Neural cell (in vitro differentiated cells): ENCODE data around the gene TMEM200C. TPM values are rescaled to one million over a fixed set of nuclear protein-coding genes. Genes with fewer than 3 reads are reported as not detected.
A peak's percentile ranks its signal among the peaks of the same experiment; 100 is the strongest.

Experiments
- H2AFZ ChIP-seq: fragments of 200-600, 300-800 bp; sonication (generic), shearing (Covaris generic); 2 replicates; pipeline ENCODE4 v1.6.0; 2014; ENCODE audit warnings: low read depth, mild to moderate bottlenecking, antibody characterized with exemption, low read length, moderate library complexity
- H3F3A ChIP-seq: fragments of 200-600 bp; shearing (Covaris generic); 2 replicates; pipeline ENCODE4 v1.6.1; 2016; ENCODE audit warnings: mild to moderate bottlenecking, moderate library complexity, mixed read lengths, antibody characterized with exemption, low read length; ENCODE audit not compliant: insufficient read depth, poor library complexity, severe bottlenecking
- H3K27ac ChIP-seq: fragments of 200-600, 300-800 bp; sonication (generic), shearing (Covaris generic); 2 replicates; pipeline ENCODE4 v1.5.1; 2014; ENCODE audit warnings: mild to moderate bottlenecking, low read length, moderate library complexity
- H3K27me3 ChIP-seq: fragments of 300-800, 200-600 bp; sonication (generic), shearing (Covaris generic); 2 replicates; pipeline ENCODE4 v1.6.0; 2014; ENCODE audit warnings: mild to moderate bottlenecking, low read depth, low read length, moderate library complexity; ENCODE audit not compliant: insufficient read depth
- H3K36me3 ChIP-seq: fragments of 300-800, 200-600 bp; sonication (generic), shearing (Covaris generic); 2 replicates; pipeline ENCODE4 v1.5.1; 2014; ENCODE audit warnings: mild to moderate bottlenecking, antibody characterized with exemption, low read length, moderate library complexity; ENCODE audit not compliant: insufficient read depth
- H3K4me2 ChIP-seq: fragments of 300-800, 200-600 bp; sonication (generic), shearing (Covaris generic); 2 replicates; pipeline ENCODE4 v1.6.0; 2014; ENCODE audit warnings: mild to moderate bottlenecking, low read length
- H3K4me3 ChIP-seq: fragments of 300-800, 200-600 bp; sonication (generic), shearing (Covaris generic); 2 replicates; pipeline ENCODE4 v1.5.1; 2014; ENCODE audit warnings: mild to moderate bottlenecking, low read length, moderate library complexity
- H3K79me2 ChIP-seq: fragments of 200-600 bp; shearing (Covaris generic); replicated peaks from 2 replicates; pipeline ENCODE4 v1.6.0; 2014; ENCODE audit warnings: mild to moderate bottlenecking, low read length, moderate library complexity; ENCODE audit not compliant: insufficient read depth
- H3K9ac ChIP-seq: fragments of 300-800, 200-600 bp; sonication (generic), shearing (Covaris generic); 2 replicates; pipeline ENCODE4 v1.6.1; 2016; ENCODE audit warnings: mild to moderate bottlenecking, low read length, mixed read lengths
- H3K9me2 ChIP-seq: fragments of 200-600 bp; shearing (Covaris generic); 2 replicates; pipeline ENCODE4 v1.6.1; 2016; ENCODE audit warnings: mild to moderate bottlenecking, low read length, mixed read lengths; ENCODE audit not compliant: insufficient read depth
- H3K9me3 ChIP-seq: fragments of 200-600, 300-800 bp; sonication (generic), shearing (Covaris generic); 2 replicates; pipeline ENCODE4 v1.6.1; 2016; ENCODE audit warnings: mild to moderate bottlenecking, mixed run types, low read length, moderate library complexity, mixed read lengths
- H4K20me1 ChIP-seq: fragments of 200-600 bp; shearing (Covaris generic); 2 replicates; pipeline ENCODE4 v1.6.1; 2016; ENCODE audit warnings: mild to moderate bottlenecking, mixed run types; ENCODE audit not compliant: insufficient read depth
- EP300 ChIP-seq: fragments of 450-650 bp; conservative IDR thresholded peaks from 2 replicates; pipeline ENCODE4 v1.6.1; 2014; ENCODE audit warnings: antibody characterized with exemption, mild to moderate bottlenecking, moderate library complexity; ENCODE audit not compliant: poor library complexity, severe bottlenecking
- EZH2 ChIP-seq: fragments of 200-600, 300-800 bp; shearing (Covaris generic), sonication (generic); IDR thresholded peaks from 2 replicates; pipeline ENCODE4 v1.6.1; 2014; ENCODE audit warnings: antibody characterized with exemption, low read length, borderline replicate concordance, mild to moderate bottlenecking; ENCODE audit not compliant: insufficient read depth, poor library complexity, severe bottlenecking
- MXI1 ChIP-seq: fragments of 450-650 bp; conservative IDR thresholded peaks from 2 replicates; pipeline ENCODE4 v1.6.1; 2014; ENCODE audit warnings: antibody characterized with exemption, mild to moderate bottlenecking; ENCODE audit not compliant: poor library complexity, severe bottlenecking
- POLR2AphosphoS5 ChIP-seq: IDR thresholded peaks from 2 replicates; pipeline ENCODE4 v1.6.1; 2012
- RAD21 ChIP-seq: fragments of 450-650 bp; conservative IDR thresholded peaks from 2 replicates; pipeline ENCODE4 v1.6.1; 2014; ENCODE audit warnings: antibody characterized with exemption, mild to moderate bottlenecking, moderate library complexity
- SMC3 ChIP-seq: fragments of 450-650 bp; conservative IDR thresholded peaks from 2 replicates; pipeline ENCODE4 v1.6.1; 2014; ENCODE audit warnings: antibody characterized with exemption, mild to moderate bottlenecking, moderate library complexity; ENCODE audit not compliant: poor library complexity
- TAF1 ChIP-seq: IDR thresholded peaks from 2 replicates; pipeline ENCODE4 v1.6.1; 2012; ENCODE audit warnings: low read depth
- polyA plus RNA-seq: library from polyadenylated mRNA; depleted of rRNA; stranded (reverse); fragments of >200 nt; gene quantifications from 2 replicates; pipeline ENCODE4 v1.2.3, GENCODE V29; 2014
- TF ChIP-seq, protein P1 (sequence below): IDR thresholded peaks from 2 replicates; pipeline ENCODE4 v1.6.1; 2012; ENCODE audit warnings: borderline replicate concordance
- TF ChIP-seq, protein P2 (sequence below): fragments of 450-650 bp; IDR thresholded peaks from 2 replicates; pipeline ENCODE4 v1.5.1; 2014; ENCODE audit warnings: antibody characterized with exemption, mild to moderate bottlenecking, moderate library complexity; ENCODE audit not compliant: poor library complexity, severe bottlenecking

TMEM200C gene
- polyA plus RNA-seq, 1 donor from 2014 or later = 8.2 TPM

DNA sequence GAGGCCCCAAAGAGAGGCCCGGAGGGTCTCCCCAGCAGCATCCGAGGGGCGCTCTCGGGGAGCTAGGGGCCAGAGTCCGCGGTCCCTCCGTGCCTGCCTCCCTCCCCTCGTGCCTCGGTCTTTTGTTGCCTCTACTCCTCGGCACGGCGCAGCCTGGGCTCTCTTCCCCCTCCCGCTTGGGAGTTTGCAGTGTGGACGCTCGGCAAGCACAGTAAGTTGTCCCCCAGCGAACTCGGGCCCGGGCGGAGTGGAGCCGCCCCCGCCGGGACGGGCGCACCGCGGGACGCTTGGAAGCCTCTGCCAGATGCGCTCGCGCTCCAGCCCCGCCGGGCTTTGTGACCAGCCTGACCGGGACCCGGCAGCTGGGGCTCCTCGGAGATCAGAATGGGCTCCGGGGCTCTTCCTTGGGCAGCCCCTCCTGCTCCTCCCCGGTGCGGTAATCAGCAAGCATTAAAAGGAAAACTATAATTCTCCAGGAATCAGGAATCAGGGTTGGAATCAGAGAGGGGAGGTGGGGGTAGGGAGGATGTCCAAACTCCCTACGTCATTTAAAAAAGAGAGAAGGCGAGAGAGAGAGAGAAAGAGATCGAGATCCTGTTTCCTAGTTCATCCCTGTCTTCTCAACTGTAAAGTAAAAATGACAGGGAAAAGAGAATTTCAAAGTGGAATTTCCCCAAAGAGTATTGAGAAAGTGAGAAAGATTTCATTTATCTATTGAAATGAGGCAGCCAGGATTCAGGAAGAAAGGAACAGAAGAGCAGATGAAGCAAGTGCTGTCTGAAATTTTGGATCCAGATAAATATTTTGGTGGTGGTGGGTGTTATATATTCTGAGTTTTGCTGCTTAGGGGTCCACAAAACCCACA, 786 bp upstream of the TMEM200C start:
- H3K27ac ChIP-seq = peak overlapping the region; percentile 45
- no peaks in the 10 kb centered on the region for H4K20me1 ChIP-seq
- peaks cover 30% of the 10 kb centered on the region for H3K79me2 ChIP-seq
- TF ChIP-seq RAD21 (peak; percentile 26), SMC3 (peak; percentile 33), TAF1 (peak; percentile 32), MXI1 (no peak), POLR2AphosphoS5 (no peak), EZH2 (no peak), EP300 (no peak)
- TF ChIP-seq, protein P1, sequence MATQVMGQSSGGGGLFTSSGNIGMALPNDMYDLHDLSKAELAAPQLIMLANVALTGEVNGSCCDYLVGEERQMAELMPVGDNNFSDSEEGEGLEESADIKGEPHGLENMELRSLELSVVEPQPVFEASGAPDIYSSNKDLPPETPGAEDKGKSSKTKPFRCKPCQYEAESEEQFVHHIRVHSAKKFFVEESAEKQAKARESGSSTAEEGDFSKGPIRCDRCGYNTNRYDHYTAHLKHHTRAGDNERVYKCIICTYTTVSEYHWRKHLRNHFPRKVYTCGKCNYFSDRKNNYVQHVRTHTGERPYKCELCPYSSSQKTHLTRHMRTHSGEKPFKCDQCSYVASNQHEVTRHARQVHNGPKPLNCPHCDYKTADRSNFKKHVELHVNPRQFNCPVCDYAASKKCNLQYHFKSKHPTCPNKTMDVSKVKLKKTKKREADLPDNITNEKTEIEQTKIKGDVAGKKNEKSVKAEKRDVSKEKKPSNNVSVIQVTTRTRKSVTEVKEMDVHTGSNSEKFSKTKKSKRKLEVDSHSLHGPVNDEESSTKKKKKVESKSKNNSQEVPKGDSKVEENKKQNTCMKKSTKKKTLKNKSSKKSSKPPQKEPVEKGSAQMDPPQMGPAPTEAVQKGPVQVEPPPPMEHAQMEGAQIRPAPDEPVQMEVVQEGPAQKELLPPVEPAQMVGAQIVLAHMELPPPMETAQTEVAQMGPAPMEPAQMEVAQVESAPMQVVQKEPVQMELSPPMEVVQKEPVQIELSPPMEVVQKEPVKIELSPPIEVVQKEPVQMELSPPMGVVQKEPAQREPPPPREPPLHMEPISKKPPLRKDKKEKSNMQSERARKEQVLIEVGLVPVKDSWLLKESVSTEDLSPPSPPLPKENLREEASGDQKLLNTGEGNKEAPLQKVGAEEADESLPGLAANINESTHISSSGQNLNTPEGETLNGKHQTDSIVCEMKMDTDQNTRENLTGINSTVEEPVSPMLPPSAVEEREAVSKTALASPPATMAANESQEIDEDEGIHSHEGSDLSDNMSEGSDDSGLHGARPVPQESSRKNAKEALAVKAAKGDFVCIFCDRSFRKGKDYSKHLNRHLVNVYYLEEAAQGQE = peak; percentile 68
- TF ChIP-seq, protein P2, sequence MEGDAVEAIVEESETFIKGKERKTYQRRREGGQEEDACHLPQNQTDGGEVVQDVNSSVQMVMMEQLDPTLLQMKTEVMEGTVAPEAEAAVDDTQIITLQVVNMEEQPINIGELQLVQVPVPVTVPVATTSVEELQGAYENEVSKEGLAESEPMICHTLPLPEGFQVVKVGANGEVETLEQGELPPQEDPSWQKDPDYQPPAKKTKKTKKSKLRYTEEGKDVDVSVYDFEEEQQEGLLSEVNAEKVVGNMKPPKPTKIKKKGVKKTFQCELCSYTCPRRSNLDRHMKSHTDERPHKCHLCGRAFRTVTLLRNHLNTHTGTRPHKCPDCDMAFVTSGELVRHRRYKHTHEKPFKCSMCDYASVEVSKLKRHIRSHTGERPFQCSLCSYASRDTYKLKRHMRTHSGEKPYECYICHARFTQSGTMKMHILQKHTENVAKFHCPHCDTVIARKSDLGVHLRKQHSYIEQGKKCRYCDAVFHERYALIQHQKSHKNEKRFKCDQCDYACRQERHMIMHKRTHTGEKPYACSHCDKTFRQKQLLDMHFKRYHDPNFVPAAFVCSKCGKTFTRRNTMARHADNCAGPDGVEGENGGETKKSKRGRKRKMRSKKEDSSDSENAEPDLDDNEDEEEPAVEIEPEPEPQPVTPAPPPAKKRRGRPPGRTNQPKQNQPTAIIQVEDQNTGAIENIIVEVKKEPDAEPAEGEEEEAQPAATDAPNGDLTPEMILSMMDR = peak; percentile 7
- H3K36me3 ChIP-seq = peaks cover 6% of the 10 kb centered on the region
- H3K4me2 ChIP-seq = peak overlapping the region; percentile 53
- H3F3A ChIP-seq = peaks cover 5% of the 10 kb centered on the region
- H2AFZ ChIP-seq = peak overlapping the region; percentile 62
- no peaks in the 10 kb centered on the region for H3K27me3 ChIP-seq
- H3K9ac ChIP-seq = peak overlapping the region; percentile 77
- H3K9me3 ChIP-seq = no peaks in the 10 kb centered on the region
- H3K9me2 ChIP-seq = no peaks in the 10 kb centered on the region
- peak overlapping the region; percentile 84 for H3K4me3 ChIP-seq

DNA sequence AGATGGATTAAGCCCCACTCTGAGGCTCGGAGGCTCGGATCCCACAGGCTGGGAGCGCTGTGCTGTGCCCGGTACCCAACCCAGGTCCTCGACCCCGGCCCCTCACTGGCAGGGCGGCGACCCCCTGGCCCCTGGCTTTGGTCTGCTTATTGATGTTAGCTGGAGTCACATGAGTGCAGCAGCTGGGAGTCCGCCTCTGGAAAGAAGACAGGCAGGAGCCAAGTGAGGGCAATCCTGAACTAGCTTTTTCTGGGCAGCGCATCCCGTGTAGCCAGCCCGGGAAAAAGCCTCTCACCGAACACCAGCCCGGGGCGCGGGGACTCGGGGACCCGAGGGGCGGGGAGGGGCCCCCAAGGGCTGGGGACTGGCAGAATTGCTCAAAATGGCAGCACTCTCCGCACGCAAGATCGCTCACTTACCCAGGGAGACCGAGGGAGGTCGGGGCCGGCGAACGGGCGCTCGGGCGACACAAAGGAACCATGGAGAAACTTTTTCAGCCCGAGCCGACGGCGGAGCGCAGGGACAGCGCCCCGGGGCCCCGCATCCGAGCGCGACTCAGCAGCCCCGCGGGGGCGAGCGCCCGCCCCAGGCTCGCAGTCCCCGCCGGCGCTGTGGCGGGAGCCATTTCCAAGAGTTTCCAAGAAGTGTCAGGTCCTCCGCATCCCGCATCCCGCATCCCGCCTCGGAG, 567 bp downstream of the TMEM200C start:
- H3K27ac ChIP-seq = peak overlapping the region; percentile 38
- no peaks in the 10 kb centered on the region for H3K9me3 ChIP-seq
- H4K20me1 ChIP-seq = no peaks in the 10 kb centered on the region
- H3K4me3 ChIP-seq = peak overlapping the region; percentile 75
- peak overlapping the region; percentile 16 for H2AFZ ChIP-seq
- H3K36me3 ChIP-seq = peaks cover 6% of the 10 kb centered on the region
- H3K9me2 ChIP-seq = no peaks in the 10 kb centered on the region
- H3K9ac ChIP-seq = peak overlapping the region; percentile 68
- peak overlapping the region; percentile 98 for H3K4me2 ChIP-seq
- peaks cover 5% of the 10 kb centered on the region for H3F3A ChIP-seq
- no peaks in the 10 kb centered on the region for H3K27me3 ChIP-seq
- H3K79me2 ChIP-seq = peaks cover 30% of the 10 kb centered on the region
- TF ChIP-seq RAD21 (no peak), EP300 (no peak), TAF1 (no peak), POLR2AphosphoS5 (peak; percentile 15), MXI1 (peak; percentile 30), EZH2 (no peak)
- TF ChIP-seq, protein P2 = no peak
